GM19455 (cell line): ENCODE data around the gene SH3BP2.

Experiments
- ATAC-seq: cut with Tn5 transposase; IDR thresholded peaks from one replicate; pipeline ENCODE4 v1.9.1; 2021; ENCODE audit not compliant: unreplicated experiment

Gene SH3BP2, protein sequence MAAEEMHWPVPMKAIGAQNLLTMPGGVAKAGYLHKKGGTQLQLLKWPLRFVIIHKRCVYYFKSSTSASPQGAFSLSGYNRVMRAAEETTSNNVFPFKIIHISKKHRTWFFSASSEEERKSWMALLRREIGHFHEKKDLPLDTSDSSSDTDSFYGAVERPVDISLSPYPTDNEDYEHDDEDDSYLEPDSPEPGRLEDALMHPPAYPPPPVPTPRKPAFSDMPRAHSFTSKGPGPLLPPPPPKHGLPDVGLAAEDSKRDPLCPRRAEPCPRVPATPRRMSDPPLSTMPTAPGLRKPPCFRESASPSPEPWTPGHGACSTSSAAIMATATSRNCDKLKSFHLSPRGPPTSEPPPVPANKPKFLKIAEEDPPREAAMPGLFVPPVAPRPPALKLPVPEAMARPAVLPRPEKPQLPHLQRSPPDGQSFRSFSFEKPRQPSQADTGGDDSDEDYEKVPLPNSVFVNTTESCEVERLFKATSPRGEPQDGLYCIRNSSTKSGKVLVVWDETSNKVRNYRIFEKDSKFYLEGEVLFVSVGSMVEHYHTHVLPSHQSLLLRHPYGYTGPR

DNA sequence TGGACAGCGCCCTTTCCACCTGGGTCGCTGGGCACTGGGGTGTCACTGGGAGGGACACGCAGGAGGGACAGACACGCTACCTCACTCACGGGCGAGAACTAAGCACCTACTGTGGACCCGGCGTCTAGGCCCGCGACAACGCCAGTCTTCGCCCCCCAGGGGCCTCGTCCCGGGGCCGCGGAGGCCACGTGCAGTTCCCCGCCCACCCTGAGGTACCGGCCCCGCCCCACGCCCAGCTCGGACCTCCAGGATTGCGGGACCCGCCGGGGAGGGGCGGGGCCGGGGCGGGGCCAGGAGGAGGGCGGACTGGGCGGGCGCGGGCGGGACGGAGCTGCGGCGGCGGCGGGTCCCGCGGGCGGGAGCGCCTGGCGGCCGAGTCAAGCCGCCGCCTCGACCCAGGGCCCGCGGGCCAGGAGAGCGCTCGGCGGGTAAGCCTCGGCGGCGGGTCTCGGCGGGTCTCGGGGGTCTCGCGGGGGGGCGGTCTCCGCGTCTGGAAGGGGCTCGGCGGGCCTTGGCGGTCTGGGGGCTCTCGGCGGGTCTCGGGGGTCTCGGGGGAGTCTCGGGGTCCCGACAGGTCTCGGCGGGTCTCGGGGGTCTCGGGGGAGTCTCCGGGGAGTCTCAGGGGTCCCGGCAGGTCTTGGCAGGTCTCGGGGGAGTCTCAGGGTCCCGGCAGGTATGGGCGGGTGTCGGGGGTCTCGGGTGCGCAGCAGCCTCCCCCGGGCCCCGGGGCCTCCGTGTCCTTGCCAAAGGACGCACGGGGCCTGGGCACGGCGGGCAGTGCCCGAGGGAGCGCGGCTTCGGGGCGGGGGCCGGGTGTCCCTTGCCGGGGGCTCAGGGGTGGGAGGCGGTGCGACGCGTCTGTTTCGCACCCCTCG is at the start of gene SH3BP2:
SH3BP2 (plus strand) TSS at position 375 of the 875 bp plus-strand sequence. CDS start 27,533 bp downstream, outside the sequence.
- ATAC-seq, result no peak

DNA sequence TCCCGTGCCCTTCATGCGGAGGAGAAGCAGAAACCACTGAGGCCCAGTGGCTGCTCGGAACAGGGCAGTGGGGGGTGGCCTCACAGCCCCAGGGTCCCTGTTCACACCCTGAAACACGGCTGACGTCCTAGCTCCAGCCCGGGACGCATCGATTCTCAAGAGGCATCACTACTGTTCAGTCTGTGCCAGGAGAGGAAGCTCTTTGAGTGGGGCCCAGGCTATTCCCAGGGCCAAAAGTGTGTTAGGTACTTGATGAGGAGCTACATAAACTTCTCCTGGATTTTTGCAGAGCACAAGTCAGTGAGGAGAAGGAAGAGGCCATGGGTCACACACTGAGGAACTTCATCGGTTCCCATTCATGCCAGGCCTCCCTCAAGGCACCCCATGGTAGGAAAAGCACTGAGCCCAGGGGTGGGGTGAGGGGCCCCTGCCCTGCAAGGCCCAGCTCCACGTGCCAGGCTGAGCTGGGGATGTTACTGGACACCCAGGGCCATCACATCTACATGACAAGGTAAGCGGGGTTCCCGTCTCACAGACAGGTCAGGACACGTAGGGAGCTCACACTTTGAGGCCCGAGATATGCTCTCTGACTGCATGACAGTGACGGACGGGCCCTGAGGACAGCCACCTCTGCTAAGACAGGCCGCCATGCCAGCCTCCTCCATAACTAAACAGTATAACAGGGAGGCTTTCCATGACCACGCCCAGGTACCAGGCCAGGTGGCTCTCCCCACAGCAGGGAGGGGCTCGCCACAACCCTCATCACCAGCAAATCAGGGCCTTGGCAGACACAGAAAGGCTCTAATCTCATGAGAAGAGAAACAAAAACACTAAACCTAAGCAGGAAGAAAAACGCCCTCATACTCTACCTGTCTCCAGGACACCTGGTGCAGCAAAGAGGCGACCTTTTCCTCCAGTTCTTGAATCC is 49.1 kb upstream of the SH3BP2 start:
- ATAC-seq, result no peak

DNA sequence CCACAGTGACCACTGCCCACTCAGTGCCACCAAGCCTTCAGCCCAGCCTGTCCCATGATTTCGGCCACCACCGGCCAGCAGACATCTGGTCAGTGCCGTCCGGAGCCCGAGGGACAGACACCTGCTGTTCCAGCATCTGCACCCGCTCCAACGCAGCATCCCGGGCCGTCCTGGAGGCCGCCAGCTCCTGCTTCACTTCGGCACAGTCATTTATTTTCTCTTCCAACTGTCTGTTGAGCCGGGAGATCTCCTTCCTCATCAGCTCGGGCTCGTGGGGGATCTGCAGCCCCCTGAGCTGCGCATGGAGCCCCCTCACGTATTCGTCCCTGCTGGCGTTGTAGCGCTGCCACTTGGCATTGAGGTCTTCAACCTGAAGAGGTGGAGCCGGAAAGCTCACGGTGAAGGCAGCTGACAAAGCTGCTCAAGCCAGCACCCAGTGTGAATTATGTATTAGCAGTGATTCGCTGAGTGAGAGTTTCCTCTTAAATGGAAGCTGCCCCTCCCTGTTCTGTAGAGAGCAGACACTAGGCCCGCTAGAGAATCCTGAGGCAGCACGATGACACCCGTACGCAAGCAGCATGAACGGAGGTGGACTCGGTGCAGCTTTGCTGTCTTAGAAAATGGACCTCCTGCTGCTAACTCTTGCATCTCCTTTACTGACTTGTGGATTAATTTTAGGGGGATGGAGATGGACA is 48.2 kb upstream of the SH3BP2 start:
- no peak for ATAC-seq

GRCh38 chr4:2745516-2745915 is 47.4 kb upstream of the SH3BP2 start:
- ATAC-seq, result no peak

DNA sequence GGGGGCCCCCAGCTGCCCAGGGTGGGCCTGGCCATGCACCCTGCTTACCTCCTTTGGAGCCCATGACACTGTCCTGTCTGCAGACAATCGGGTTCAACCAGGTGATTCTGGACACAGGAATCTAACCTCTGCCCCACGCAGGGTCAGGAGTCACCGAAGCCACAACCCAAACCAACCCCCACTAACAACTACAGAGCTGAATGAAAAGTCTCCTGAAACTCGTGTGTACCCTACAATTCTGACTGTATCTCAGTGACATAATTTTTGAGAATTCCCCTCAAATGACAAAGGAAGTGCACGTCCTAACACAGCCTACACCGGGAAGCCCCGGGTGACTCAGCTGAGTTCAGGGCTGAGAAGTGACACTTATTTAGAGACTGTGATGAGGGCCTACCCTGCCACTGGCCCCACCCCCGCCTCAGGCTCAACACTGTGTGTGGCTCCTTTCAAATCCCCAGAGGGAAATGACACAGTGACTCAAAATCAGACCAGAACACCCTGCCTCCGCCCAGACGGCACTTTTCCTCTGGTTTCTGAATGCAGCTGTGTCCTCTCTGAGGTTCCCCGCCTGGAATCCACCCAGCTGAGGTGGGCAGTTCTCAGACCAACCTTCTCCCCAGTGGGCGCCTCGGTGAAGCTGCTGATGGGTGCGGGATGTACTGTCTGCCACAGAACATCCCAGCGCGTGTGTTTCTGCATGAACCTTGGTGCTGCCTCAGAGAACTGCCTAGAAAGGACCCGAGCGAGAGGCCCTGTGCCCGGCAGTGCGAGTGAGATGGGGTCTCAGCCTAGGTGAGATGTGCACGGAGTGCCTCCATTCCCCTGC is 46.7 kb upstream of the SH3BP2 start:
- ATAC-seq, result peak; percentile 85

- ATAC-seq, result no peak
These were observed 45.8 kb upstream of the SH3BP2 start for GRCh38 chr4:2746891-2747695.

- ATAC-seq, result no peak
These were observed 41.9 kb upstream of the SH3BP2 start for GRCh38 chr4:2750719-2751605.

DNA sequence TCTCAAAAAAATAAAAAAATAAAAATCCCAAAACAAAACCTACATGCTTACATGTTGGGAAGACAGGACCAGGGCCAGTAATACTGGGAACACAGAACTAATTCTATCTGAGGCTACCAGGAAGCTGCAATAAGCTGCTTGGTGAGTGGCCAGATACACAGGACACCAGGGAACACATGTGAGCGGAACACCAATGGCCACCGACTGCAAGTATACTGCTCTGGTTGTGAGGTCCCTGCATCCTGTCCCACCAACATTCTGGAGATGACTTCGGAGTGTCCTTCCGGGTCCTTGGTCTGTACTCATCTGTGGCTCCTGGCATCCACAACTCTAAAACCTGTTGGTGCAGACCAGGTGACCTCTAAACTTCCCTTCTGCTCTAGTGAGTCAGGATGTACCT is 39.4 kb upstream of the SH3BP2 start:
- no peak for ATAC-seq

GRCh38 chr4:2754848-2755819 is 37.8 kb upstream of the SH3BP2 start:
- no peak for ATAC-seq

- ATAC-seq, result peak; percentile 66
These were observed 36.8 kb upstream of the SH3BP2 start, which contains the start of gene TNIP2 for GRCh38 chr4:2755821-2756690. Gene TNIP2 (minus strand): TSS chr4:2756336. CDS start chr4:2756289, 47 bp downstream.

DNA sequence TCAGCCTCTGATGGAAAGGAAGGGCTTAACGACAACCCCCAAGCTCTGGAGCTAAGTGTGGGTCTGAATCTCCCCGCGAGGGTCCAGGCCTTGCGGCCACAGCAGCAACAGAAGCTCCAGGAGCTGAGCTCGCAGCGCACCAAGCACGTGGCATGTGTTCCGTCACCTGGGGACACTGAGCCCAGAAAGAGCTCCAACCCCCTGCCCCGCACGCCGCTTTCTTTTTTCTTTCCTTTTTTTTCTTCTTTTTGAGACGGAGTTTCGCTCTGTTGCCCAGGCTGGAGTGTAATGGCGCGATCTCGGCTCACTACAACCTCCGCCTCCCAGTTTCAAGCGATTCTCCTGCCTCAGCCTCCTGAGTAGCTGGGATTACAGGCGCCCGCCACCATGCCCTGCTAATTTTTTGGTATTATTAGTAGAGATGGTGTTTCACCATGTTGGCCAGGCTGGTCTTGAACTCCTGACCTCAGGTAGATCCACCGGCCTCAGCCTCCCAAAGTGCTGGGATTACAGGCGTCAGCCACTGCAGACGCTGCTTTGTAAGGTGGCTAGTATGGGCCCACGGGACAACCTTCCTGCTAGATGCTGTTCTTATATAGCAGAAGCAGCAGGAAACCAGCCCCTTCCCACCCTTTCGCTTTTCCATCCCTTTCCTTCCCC is 36.1 kb upstream of the SH3BP2 start:
- ATAC-seq, result no peak

GRCh38 chr4:2757426-2757825 is 35.5 kb upstream of the SH3BP2 start:
- ATAC-seq, result no peak

DNA sequence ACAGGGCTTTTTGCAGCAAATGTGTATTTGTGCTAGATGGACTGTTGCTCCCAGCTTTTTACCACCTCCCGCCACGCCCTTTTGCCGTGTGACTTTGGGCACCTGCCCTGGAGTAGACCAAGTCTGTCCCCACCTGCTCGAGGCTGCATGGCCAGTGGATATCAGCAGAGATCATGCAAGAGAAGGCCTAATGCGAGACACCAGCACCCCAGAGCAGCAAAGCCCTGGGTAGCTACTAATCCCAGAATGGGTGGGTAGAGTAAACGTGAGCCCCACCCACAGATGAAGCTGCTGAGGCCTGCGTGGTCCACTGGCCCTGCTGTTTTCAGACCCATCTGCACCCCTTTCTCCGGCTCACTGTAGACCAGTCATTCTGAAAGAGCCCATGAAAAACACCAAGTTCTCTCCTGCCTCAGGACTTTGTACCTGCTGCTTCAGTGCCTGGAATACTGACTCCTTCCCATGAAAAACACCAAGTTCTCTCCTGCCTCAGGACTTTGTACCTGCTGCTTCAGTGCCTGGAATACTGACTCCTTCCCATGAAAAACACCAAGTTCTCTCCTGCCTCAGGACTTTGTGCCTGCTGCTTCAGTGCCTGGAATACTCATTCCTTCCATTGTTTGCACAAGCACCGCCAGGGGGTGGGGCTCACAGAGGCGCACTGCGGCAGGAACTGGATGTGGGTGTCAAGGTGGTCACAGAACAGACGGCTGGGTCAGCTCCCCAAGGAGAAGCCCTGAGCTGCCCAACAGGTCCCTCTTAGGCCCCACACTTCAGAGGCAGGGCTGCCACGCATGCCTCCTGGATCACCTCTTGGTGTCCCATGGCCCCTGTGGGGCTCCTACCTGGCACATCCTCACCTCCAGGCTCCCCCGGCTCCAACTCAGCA is 31.6 kb upstream of the SH3BP2 start:
- no peak for ATAC-seq

DNA sequence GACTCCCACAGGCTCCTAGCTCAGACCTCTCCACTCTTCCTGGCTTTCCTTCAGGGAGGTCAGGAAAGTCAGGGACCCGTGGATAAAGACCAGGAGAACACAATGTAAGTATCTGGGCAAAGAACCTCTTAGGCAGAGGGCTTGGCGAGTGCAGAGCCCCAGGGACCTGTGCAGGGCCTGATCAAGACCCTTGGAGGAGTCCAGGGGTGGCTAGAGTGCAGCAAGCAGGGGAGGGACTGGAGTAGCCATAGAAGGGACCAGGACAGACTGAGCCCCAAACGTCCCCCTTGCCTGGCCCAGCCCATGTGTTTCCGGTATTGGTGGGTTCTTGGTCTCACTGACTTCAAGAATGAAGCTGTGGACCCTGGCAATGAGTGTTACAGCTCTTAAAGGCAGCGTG is 30.8 kb upstream of the SH3BP2 start:
- ATAC-seq, result no peak
